H1 (cell line): ENCODE results near the gene TECR. TPM values are rescaled to one million over a fixed set of nuclear protein-coding genes. Genes with fewer than 3 reads are reported as not detected.

Experiments used
- CTCF ChIA-PET: fragments of 300-600 bp; sonication (Branson Sonifier 250); formaldehyde crosslinking; loops from one replicate; lab custom pipeline; 2021; ENCODE audit not compliant: partially characterized antibody; lab: Charles Lee
- POLR2A ChIA-PET: fragments of 300-600 bp; sonication (Branson Sonifier 250); formaldehyde crosslinking; loops from one replicate; lab custom pipeline; 2021; ENCODE audit warnings: inconsistent platforms; ENCODE audit not compliant: partially characterized antibody; lab: Charles Lee
- DNase-seq, 2 experiments: peaks; one replicate each; pipeline versions ENCODE4 v3.0.0 to v3.0.0-alpha.2; 2010 to 2022; ENCODE audit warnings: low spot score in 2 of 2, low read depth in 1 of 2, mixed read lengths in 1 of 2
- FAIRE-seq: peaks from 2 replicates; lab custom pipeline; 2011; peaks lifted over from hg19 to GRCh38; lab: Jason Lieb, UNC
- H2AFZ ChIP-seq: 2 replicates; pipeline ENCODE4 v1.8.1; 2012; ENCODE audit warnings: low read length, inconsistent platforms
- H2AK5ac ChIP-seq: 2 replicates; pipeline ENCODE4 v1.6.1; 2013; ENCODE audit warnings: low read depth, low read length
- H2BK120ac ChIP-seq: replicated peaks from 2 replicates; pipeline ENCODE3; 2013; ENCODE audit warnings: low read depth, low read length, inconsistent platforms
- H2BK12ac ChIP-seq: 2 replicates; pipeline ENCODE4 v1.6.1; 2013; ENCODE audit warnings: low read depth, low read length
- H2BK15ac ChIP-seq: 2 replicates; pipeline ENCODE4 v1.6.1; 2013; ENCODE audit warnings: low read length
- H2BK20ac ChIP-seq: 2 replicates; pipeline ENCODE4 v1.6.1; 2013; ENCODE audit warnings: low read length
- H2BK5ac ChIP-seq: 2 replicates; pipeline ENCODE4 v1.6.1; 2013; ENCODE audit warnings: low read depth, low read length
- H3K14ac ChIP-seq: 2 replicates; pipeline ENCODE4 v1.6.1; 2013; ENCODE audit warnings: inconsistent platforms; ENCODE audit not compliant: insufficient read length
- H3K18ac ChIP-seq: 2 replicates; pipeline ENCODE4 v1.6.1; 2013; ENCODE audit warnings: low read length; ENCODE audit errors: extremely low read depth
- H3K23ac ChIP-seq: 2 replicates; pipeline ENCODE4 v1.6.1; 2013; ENCODE audit warnings: inconsistent platforms; ENCODE audit not compliant: insufficient read length
- H3K23me2 ChIP-seq: 2 replicates; pipeline ENCODE4 v1.6.1; 2013; ENCODE audit warnings: low read depth, low read length
- H3K27ac ChIP-seq: 2 replicates; pipeline ENCODE4 v1.6.1; 2011; ENCODE audit warnings: low read depth, low read length, inconsistent platforms
- H3K27me3 ChIP-seq, 4 experiments: replicated peaks in 1 of 4; 1 replicate in 1 of 4; 2 replicates in 3 of 4; pipeline versions ENCODE4 v1.6.1 to v1.8.1; 2011 to 2013; ENCODE audit warnings: low read length in 3 of 4, mild to moderate bottlenecking in 3 of 4, inconsistent platforms in 2 of 4, mixed read lengths in 2 of 4, moderate library complexity in 1 of 4; ENCODE audit not compliant: control insufficient read depth in 3 of 4, insufficient read depth in 3 of 4; ENCODE audit errors: extremely low read depth in 1 of 4
- H3K36me3 ChIP-seq, 4 experiments: 2 replicates each; pipeline versions ENCODE4 v1.6.1 to v1.8.1; 2011 to 2013; ENCODE audit warnings: mild to moderate bottlenecking in 4 of 4, low read length in 3 of 4, moderate library complexity in 2 of 4, control low read depth in 1 of 4, inconsistent platforms in 1 of 4; ENCODE audit not compliant: insufficient read depth in 4 of 4, control insufficient read depth in 2 of 4
- H3K4ac ChIP-seq: replicated peaks from 2 replicates; pipeline ENCODE3; 2013; ENCODE audit warnings: low read length, low read depth, mixed read lengths, inconsistent platforms; ENCODE audit not compliant: insufficient read length
- H3K4me1 ChIP-seq, 4 experiments: replicated peaks in 1 of 4; 1 replicate in 1 of 4; 2 replicates in 3 of 4; pipeline versions ENCODE4 v1.6.1 to v1.8.1; 2011 to 2013; ENCODE audit warnings: low read length in 3 of 4, inconsistent platforms in 2 of 4, mixed read lengths in 1 of 4; ENCODE audit not compliant: insufficient read depth in 4 of 4, control insufficient read depth in 3 of 4
- H3K4me2 ChIP-seq, 2 experiments: 2 replicates each; pipeline versions ENCODE4 v1.6.1 to v1.8.1; 2011 to 2013; ENCODE audit warnings: low read depth in 2 of 2, low read length in 2 of 2, control low read depth in 1 of 2, inconsistent platforms in 1 of 2, mild to moderate bottlenecking in 1 of 2; ENCODE audit not compliant: insufficient read depth in 1 of 2
- H3K4me3 ChIP-seq, 4 experiments: fragments of 200-600, 300-600 bp in 1 of 4; sonication (generic), shearing (Covaris generic), sonication (Bioruptor Twin) in 1 of 4; 2 replicates each; pipeline versions ENCODE4 v1.5.1 to v1.8.1; 2011 to 2016; ENCODE audit warnings: low read length in 4 of 4, low read depth in 3 of 4, control low read depth in 2 of 4, inconsistent platforms in 2 of 4, mild to moderate bottlenecking in 2 of 4, mixed read lengths in 1 of 4, moderate library complexity in 1 of 4; ENCODE audit not compliant: insufficient read depth in 2 of 4; ENCODE audit errors: extremely low read depth in 1 of 4
- H3K56ac ChIP-seq: replicated peaks from 2 replicates; pipeline ENCODE3; 2013; ENCODE audit warnings: low read depth, mild to moderate bottlenecking, mixed read lengths, low read length, inconsistent platforms; ENCODE audit not compliant: insufficient read length
- H3K79me1 ChIP-seq: 2 replicates; pipeline ENCODE4 v1.6.1; 2013; ENCODE audit warnings: low read depth, low read length, control low read depth
- H3K79me2 ChIP-seq, 2 experiments: 2 replicates each; pipeline versions ENCODE4 v1.6.1 to v1.8.1; 2012 to 2013; ENCODE audit warnings: low read length in 2 of 2, mild to moderate bottlenecking in 2 of 2, inconsistent platforms in 1 of 2; ENCODE audit not compliant: insufficient read depth in 2 of 2, control insufficient read depth in 1 of 2
- H3K9ac ChIP-seq, 4 experiments: replicated peaks in 1 of 4; 1 replicate in 1 of 4; 2 replicates in 3 of 4; pipeline versions ENCODE4 v1.6.1 to v1.8.1; 2011 to 2013; ENCODE audit warnings: low read depth in 3 of 4, low read length in 3 of 4, control low read depth in 2 of 4, mild to moderate bottlenecking in 2 of 4, moderate library complexity in 2 of 4, inconsistent platforms in 1 of 4; ENCODE audit errors: extremely low read depth in 1 of 4
- H3K9me3 ChIP-seq, 2 experiments: 2 replicates each; pipeline versions ENCODE4 v1.6.1 to v1.8.1; 2012 to 2013; ENCODE audit warnings: mild to moderate bottlenecking in 2 of 2, moderate library complexity in 2 of 2, control low read depth in 1 of 2, inconsistent platforms in 1 of 2, low read depth in 1 of 2, low read length in 1 of 2, mixed read lengths in 1 of 2; ENCODE audit not compliant: insufficient read depth in 2 of 2
- H4K20me1 ChIP-seq, 2 experiments: replicated peaks in 1 of 2; 2 replicates each; pipeline versions ENCODE3 to v1.8.1; 2011 to 2013; ENCODE audit warnings: inconsistent platforms in 2 of 2, low read length in 2 of 2, mild to moderate bottlenecking in 1 of 2; ENCODE audit not compliant: insufficient read depth in 2 of 2, control insufficient read depth in 1 of 2
- H4K5ac ChIP-seq: 2 replicates; pipeline ENCODE4 v1.6.1; 2013; ENCODE audit warnings: low read length, low read depth, mixed read lengths, inconsistent platforms; ENCODE audit not compliant: insufficient read length
- H4K8ac ChIP-seq: 2 replicates; pipeline ENCODE4 v1.8.0; 2013; ENCODE audit warnings: mild to moderate bottlenecking, moderate library complexity, low read length, inconsistent platforms; ENCODE audit not compliant: insufficient read depth; ENCODE audit errors: extremely low read depth
- H4K91ac ChIP-seq: replicated peaks from 2 replicates; pipeline ENCODE3; 2013; ENCODE audit warnings: low read length, mixed read lengths, inconsistent platforms; ENCODE audit not compliant: insufficient read length
- CEBPB ChIP-seq: IDR thresholded peaks from 2 replicates; pipeline ENCODE4 v1.6.1; 2012; ENCODE audit warnings: low read depth, low read length
- GABPA ChIP-seq: IDR thresholded peaks from 2 replicates; pipeline ENCODE4 v1.6.1; 2011; ENCODE audit warnings: mild to moderate bottlenecking, low read length, moderate library complexity, borderline replicate concordance; ENCODE audit not compliant: insufficient read depth
- KDM1A ChIP-seq: fragments of 200-600, 300-600 bp; sonication (generic); IDR thresholded peaks from 2 replicates; pipeline ENCODE4 v1.7.1; 2016; ENCODE audit warnings: mild to moderate bottlenecking, low read length, borderline replicate concordance
- PHF8 ChIP-seq: fragments of 200-600 bp; sonication (generic); conservative IDR thresholded peaks from 2 replicates; pipeline ENCODE4 v1.7.1; 2012; ENCODE audit warnings: low read depth, mild to moderate bottlenecking, inconsistent platforms, low read length, moderate library complexity
- POLR2A ChIP-seq, 2 experiments: IDR thresholded peaks; 1 replicate in 1 of 2; 2 replicates in 1 of 2; pipeline ENCODE4 v1.6.1; 2011; ENCODE audit warnings: low read depth in 2 of 2, low read length in 2 of 2, mild to moderate bottlenecking in 2 of 2; ENCODE audit errors: control extremely low read depth in 1 of 2
- POLR2AphosphoS5 ChIP-seq: IDR thresholded peaks from 2 replicates; pipeline ENCODE4 v1.6.1; 2011; ENCODE audit warnings: low read depth, low read length
- RXRA ChIP-seq: IDR thresholded peaks from 2 replicates; pipeline ENCODE4 v1.6.1; 2011; ENCODE audit warnings: low read depth, mild to moderate bottlenecking, low read length, moderate library complexity; ENCODE audit not compliant: insufficient read depth
- SIRT6 ChIP-seq: IDR thresholded peaks from one replicate; pipeline ENCODE4 v1.7.1; 2012; ENCODE audit warnings: low read length, inconsistent platforms
- SIX5 ChIP-seq: IDR thresholded peaks from 2 replicates; pipeline ENCODE4 v1.6.1; 2011; ENCODE audit warnings: mild to moderate bottlenecking, low read depth, low read length
- TAF7 ChIP-seq: optimal IDR thresholded peaks from 2 replicates; pipeline ENCODE3; 2011; ENCODE audit warnings: low read depth, mild to moderate bottlenecking, inconsistent platforms, low read length, moderate library complexity, borderline replicate concordance
- WGBS, 2 experiments: shearing (Covaris generic) in 1 of 2; methylation state at CpG; one replicate each; pipeline versions ENCODE4 v1.1.6 to v1.1.7; 2013 to 2015; ENCODE audit warnings: low lambda C conversion rate in 2 of 2, mixed read lengths in 2 of 2, inconsistent platforms in 1 of 2, low coverage in 1 of 2, missing lambda C conversion rate in 1 of 2; ENCODE audit not compliant: insufficient replicate concordance in 2 of 2, insufficient coverage in 1 of 2, insufficient read length in 1 of 2; ENCODE audit errors: extremely low coverage in 1 of 2, missing lambda C conversion rate in 1 of 2; 5-methylcytosine and 5-hydroxymethylcytosine counted together
- polyA plus RNA-seq, 7 experiments: library from polyadenylated mRNA; depleted of rRNA in 3 of 7; stranded (reverse) in 5 of 7; unstranded in 2 of 7; fragments of >200 nt in 5 of 7; fragments of 200-250 nt in 2 of 7; gene quantifications; 1 replicate in 5 of 7; 2 replicates in 1 of 7; 4 replicates in 1 of 7; pipeline versions ENCODE4 v1.2.1 to v1.2.3, GENCODE V29; 2011 to 2013; ENCODE audit warnings: missing spikeins in 2 of 7, mixed read lengths in 2 of 7
- total RNA-seq: library from RNA; stranded (reverse); fragmentation: NEBNext Ultra II Directional; extraction: Animal tissue kit (Norgen Biotek cat#: 25700); gene quantifications from 2 replicates; pipeline ENCODE4 v1.2.1, GENCODE V29; 2021
- TF ChIP-seq, protein P1 (sequence below), 3 experiments: IDR thresholded peaks; 1 replicate in 2 of 3; 2 replicates in 1 of 3; pipeline versions ENCODE4 v1.5.1 to v1.6.1; 2011; ENCODE audit warnings: low read length in 3 of 3, mild to moderate bottlenecking in 3 of 3, inconsistent platforms in 2 of 3, low read depth in 1 of 3, moderate library complexity in 1 of 3; ENCODE audit not compliant: insufficient read depth in 1 of 3; ENCODE audit errors: control extremely low read depth in 1 of 3

TECR gene
- total and polyA plus RNA-seq, 2 of the 8 experiments (the other 6 are each of a cell fraction or from before 2014, with no cell fraction given): 172 to 405 TPM

DNA sequence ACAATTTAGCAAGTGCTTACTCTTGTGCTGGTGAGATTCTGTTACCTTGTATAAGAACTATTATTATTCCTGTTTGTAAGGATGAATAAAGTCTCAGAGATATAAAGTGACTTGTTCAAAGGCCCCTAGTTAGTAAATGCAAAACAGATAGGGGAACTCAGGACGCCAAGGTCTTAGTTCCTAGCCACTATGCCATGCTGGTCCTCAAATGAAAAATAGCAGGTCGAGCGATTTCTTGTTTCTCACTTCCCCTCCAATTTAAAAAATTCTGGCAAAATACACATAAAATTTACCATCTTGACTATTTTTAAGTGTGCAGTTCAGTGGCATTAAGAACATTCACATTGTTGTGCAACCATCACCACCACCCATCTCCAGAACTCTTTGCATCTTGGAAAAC, 1.1 kb downstream of the TECR start:
- Histone ChIP-seq H4K5ac (no peak overlapping the region), H2AK5ac (no peak overlapping the region), H3K14ac (no peak overlapping the region), H4K91ac (no peak overlapping the region), H3K18ac (no peak overlapping the region), H4K20me1 (peaks cover 0 to 6% of the 10 kb centered on the region in 2 experiments), H3K79me1 (peaks cover 10% of the 10 kb centered on the region), H2BK12ac (no peak overlapping the region), H3K23me2 (peaks cover 4% of the 10 kb centered on the region), H4K8ac (no peak overlapping the region), H3K27ac (no peak overlapping the region), H3K79me2 (peaks cover 7 to 45% of the 10 kb centered on the region in 2 experiments), H3K9ac (no peak overlapping the region; a peak in 1 of 7 replicates), H3K4ac (no peak overlapping the region), H3K9me3 (no peaks in the 10 kb centered on the region), H2BK20ac (no peak overlapping the region), H2BK120ac (no peak overlapping the region), H3K23ac (no peak overlapping the region), H3K4me3 (peak overlapping the region in 3 of 4 experiments; percentile 75 to 98 (median 86); a peak in 5 of 8 replicates), H3K4me2 (peak overlapping the region; percentile 73 to 90; a peak in 3 of 4 replicates), H3K56ac (no peak overlapping the region), H3K36me3 (no peaks in the 10 kb centered on the region), H3K27me3 (no peaks in the 10 kb centered on the region), H2BK15ac (0 out of 2 replicates have a peak overlapping the region, but pooled peaks have one; percentile 29), H2BK5ac (no peak overlapping the region), H3K4me1 (peaks cover 0 to 2% (median under 1%) of the 10 kb centered on the region in 4 experiments; a peak in 3 of 7 replicates), H2AFZ (no peak overlapping the region)
- ChIA-PET POLR2A (interaction anchor here (2.3 kb wide), 1 partner anchor 12 kb away, joined by 16 read pairs; the partner anchor contains the start of gene DNAJB1), CTCF (interaction anchor here (1.3 to 1.6 kb wide), 2 partner anchors 26 to 50 kb away, joined by 3 read pairs; no protein-coding TSS in a partner anchor)
- FAIRE-seq (no peak), DNase-seq (no peak)
- WGBS, 2 experiments: 78% methylated on average over 3 of the region's 3 CpGs; no CpG with 5 or more reads in 1 of the 2 experiments
- TF ChIP-seq TAF7 (no peak), POLR2A (IDR thresholded peaks at IDR 0.05; ENCODE audit: control extremely low read depth in 1 of 2, low read depth in 2 of 2, low read length in 2 of 2) (no peak), CEBPB (no peak), SIX5 (no peak), SIRT6 (no peak), GABPA (no peak), KDM1A (no peak), RXRA (no peak), PHF8 (no peak), POLR2AphosphoS5 (no peak)
- TF ChIP-seq, protein P1, sequence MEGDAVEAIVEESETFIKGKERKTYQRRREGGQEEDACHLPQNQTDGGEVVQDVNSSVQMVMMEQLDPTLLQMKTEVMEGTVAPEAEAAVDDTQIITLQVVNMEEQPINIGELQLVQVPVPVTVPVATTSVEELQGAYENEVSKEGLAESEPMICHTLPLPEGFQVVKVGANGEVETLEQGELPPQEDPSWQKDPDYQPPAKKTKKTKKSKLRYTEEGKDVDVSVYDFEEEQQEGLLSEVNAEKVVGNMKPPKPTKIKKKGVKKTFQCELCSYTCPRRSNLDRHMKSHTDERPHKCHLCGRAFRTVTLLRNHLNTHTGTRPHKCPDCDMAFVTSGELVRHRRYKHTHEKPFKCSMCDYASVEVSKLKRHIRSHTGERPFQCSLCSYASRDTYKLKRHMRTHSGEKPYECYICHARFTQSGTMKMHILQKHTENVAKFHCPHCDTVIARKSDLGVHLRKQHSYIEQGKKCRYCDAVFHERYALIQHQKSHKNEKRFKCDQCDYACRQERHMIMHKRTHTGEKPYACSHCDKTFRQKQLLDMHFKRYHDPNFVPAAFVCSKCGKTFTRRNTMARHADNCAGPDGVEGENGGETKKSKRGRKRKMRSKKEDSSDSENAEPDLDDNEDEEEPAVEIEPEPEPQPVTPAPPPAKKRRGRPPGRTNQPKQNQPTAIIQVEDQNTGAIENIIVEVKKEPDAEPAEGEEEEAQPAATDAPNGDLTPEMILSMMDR (IDR thresholded peaks at IDR 0.05; ENCODE audit: control extremely low read depth in 1 of 3, insufficient read depth in 1 of 3, low read depth in 1 of 3, low read length in 3 of 3): no peak
